SJSA1 (cell line): ENCODE measurements around the gene CACNA2D3. TPM values are rescaled to one million over a fixed set of nuclear protein-coding genes. Genes with fewer than 3 reads are reported as not detected.
A peak's percentile ranks its signal among the peaks of the same experiment; 100 is the strongest.
"Not testable (repeated sequence)": the region's sequence is repeated elsewhere in the genome, so short reads cannot be mapped to it uniquely, and the experiment has no call there.

Experiments used
- DNase-seq, 2 experiments: peaks; one replicate each; pipeline ENCODE4 v3.0.0-alpha.2; 2015 to 2020; ENCODE audit warnings: low spot score in 2 of 2, low read depth in 1 of 2
- H3K27ac ChIP-seq: fragments of 250-450 bp; sonication (Bioruptor Pico); 2 replicates; pipeline ENCODE4 v1.5.1; 2020; ENCODE audit warnings: mild to moderate bottlenecking, moderate library complexity
- H3K27me3 ChIP-seq: fragments of 250-450 bp; sonication (Bioruptor Pico); replicated peaks from 2 replicates; pipeline ENCODE4 v1.5.1; 2020; ENCODE audit warnings: mild to moderate bottlenecking, moderate library complexity
- H3K36me3 ChIP-seq: fragments of 250-450 bp; sonication (Bioruptor Pico); 2 replicates; pipeline ENCODE4 v1.5.1; 2020; ENCODE audit warnings: mild to moderate bottlenecking
- H3K4me1 ChIP-seq: fragments of 250-450 bp; sonication (Bioruptor Pico); replicated peaks from 2 replicates; pipeline ENCODE4 v1.6.1; 2021; ENCODE audit warnings: mild to moderate bottlenecking
- H3K4me3 ChIP-seq: fragments of 250-450 bp; sonication (Bioruptor Pico); 2 replicates; pipeline ENCODE4 v1.5.1; 2020; ENCODE audit warnings: mild to moderate bottlenecking
- H3K9me3 ChIP-seq: fragments of 250-450 bp; sonication (Bioruptor Pico); replicated peaks from 2 replicates; pipeline ENCODE4 v1.5.1; 2020; ENCODE audit warnings: mild to moderate bottlenecking
- total RNA-seq: library from RNA; depleted of rRNA; stranded (reverse); fragments of >200 nt; shearing (Covaris generic); gene quantifications from 2 replicates; pipeline ENCODE4 v1.2.3, GENCODE V29; 2014; rRNA removed

The CACNA2D3 gene
- not detected in 2 replicates for total RNA-seq

- DNase-seq = no peak
- Histone ChIP-seq H3K4me1 (peaks cover 4% of the 10 kb centered on the region), H3K36me3 (no peaks in the 10 kb centered on the region), H3K9me3 (no peaks in the 10 kb centered on the region), H3K4me3 (peak within 1 kb of the TSS; percentile 6; the same call in 1 of the 2 replicates), H3K27ac (no peak within 1 kb of the TSS), H3K27me3 (peaks cover 60% of the 10 kb centered on the region)
Measured at GRCh38 chr3:54122324-54123002, at the start of gene CACNA2D3. Gene CACNA2D3, plus strand, starts transcription at chr3:54122552.

- H3K27me3 ChIP-seq = no peaks in the 10 kb centered on the region
- no peaks in the 10 kb centered on the region for H3K9me3 ChIP-seq
- H3K4me1 ChIP-seq = no peaks in the 10 kb centered on the region
- no peak overlapping the region for H3K27ac ChIP-seq
- H3K36me3 ChIP-seq = no peaks in the 10 kb centered on the region
- DNase-seq = no peak
- H3K4me3 ChIP-seq = no peak overlapping the region
Measured at GRCh38 chr3:54073386-54073785, 49.0 kb upstream of the CACNA2D3 start.

GRCh38 chr3:54079314-54079713, 43.0 kb upstream of the CACNA2D3 start:
- DNase-seq = no peak
- Histone ChIP-seq H3K9me3 (no peaks in the 10 kb centered on the region), H3K4me1 (no peaks in the 10 kb centered on the region), H3K36me3 (no peaks in the 10 kb centered on the region), H3K27me3 (no peaks in the 10 kb centered on the region), H3K4me3 (no peak overlapping the region), H3K27ac (no peak overlapping the region)

- DNase-seq = no peak
- no peak overlapping the region for H3K4me3 ChIP-seq
- no peaks in the 10 kb centered on the region for H3K27me3 ChIP-seq
- no peaks in the 10 kb centered on the region for H3K36me3 ChIP-seq
- H3K9me3 ChIP-seq = no peaks in the 10 kb centered on the region
- H3K27ac ChIP-seq = no peak overlapping the region
- no peaks in the 10 kb centered on the region for H3K4me1 ChIP-seq
Measured at GRCh38 chr3:54079730-54080325, 42.5 kb upstream of the CACNA2D3 start.

GRCh38 chr3:54083921-54084320, 38.4 kb upstream of the CACNA2D3 start:
- Histone ChIP-seq H3K27ac (no peak overlapping the region), H3K4me3 (no peak overlapping the region), H3K4me1 (no peaks in the 10 kb centered on the region), H3K9me3 (no peaks in the 10 kb centered on the region), H3K27me3 (peaks cover 8% of the 10 kb centered on the region; the same call in 1 of the 2 replicates), H3K36me3 (no peaks in the 10 kb centered on the region)
- DNase-seq = no peak

GRCh38 chr3:54085936-54086335, 36.4 kb upstream of the CACNA2D3 start:
- H3K9me3 ChIP-seq = no peaks in the 10 kb centered on the region
- peaks cover 8% of the 10 kb centered on the region; the same call in 1 of the 2 replicates for H3K27me3 ChIP-seq
- no peak overlapping the region for H3K4me3 ChIP-seq
- H3K4me1 ChIP-seq = no peaks in the 10 kb centered on the region
- H3K36me3 ChIP-seq = no peaks in the 10 kb centered on the region
- H3K27ac ChIP-seq = no peak overlapping the region
- no peak for DNase-seq

- H3K27ac ChIP-seq = no peak overlapping the region
- H3K36me3 ChIP-seq = no peaks in the 10 kb centered on the region
- no peak overlapping the region for H3K4me3 ChIP-seq
- no peaks in the 10 kb centered on the region for H3K4me1 ChIP-seq
- no peak for DNase-seq
- H3K9me3 ChIP-seq = no peaks in the 10 kb centered on the region
- peaks cover 8% of the 10 kb centered on the region; the same call in 1 of the 2 replicates for H3K27me3 ChIP-seq
Measured at GRCh38 chr3:54086652-54087405, 35.5 kb upstream of the CACNA2D3 start.

- DNase-seq = no peak
- Histone ChIP-seq H3K27me3 (peaks cover 8% of the 10 kb centered on the region; the same call in 1 of the 2 replicates), H3K4me3 (no peak overlapping the region), H3K27ac (no peak overlapping the region), H3K4me1 (no peaks in the 10 kb centered on the region), H3K9me3 (no peaks in the 10 kb centered on the region), H3K36me3 (no peaks in the 10 kb centered on the region)
Measured at GRCh38 chr3:54087581-54088410, 34.6 kb upstream of the CACNA2D3 start.

GRCh38 chr3:54093491-54094248, 28.7 kb upstream of the CACNA2D3 start:
- Histone ChIP-seq H3K27me3 (no peaks in the 10 kb centered on the region), H3K36me3 (no peaks in the 10 kb centered on the region), H3K9me3 (no peaks in the 10 kb centered on the region), H3K4me1 (no peaks in the 10 kb centered on the region), H3K27ac (no peak overlapping the region), H3K4me3 (no peak overlapping the region)
- DNase-seq = no peak

GRCh38 chr3:54094926-54095325, 27.4 kb upstream of the CACNA2D3 start:
- H3K27ac ChIP-seq = no peak overlapping the region
- H3K9me3 ChIP-seq = no peaks in the 10 kb centered on the region
- no peak overlapping the region for H3K4me3 ChIP-seq
- no peaks in the 10 kb centered on the region for H3K27me3 ChIP-seq
- DNase-seq = no peak
- H3K36me3 ChIP-seq = no peaks in the 10 kb centered on the region
- no peaks in the 10 kb centered on the region for H3K4me1 ChIP-seq

GRCh38 chr3:54099381-54099780, 23.0 kb upstream of the CACNA2D3 start:
- Histone ChIP-seq H3K27me3 (no peaks in the 10 kb centered on the region), H3K9me3 (no peaks in the 10 kb centered on the region), H3K4me1 (no peaks in the 10 kb centered on the region), H3K4me3 (no peak overlapping the region), H3K27ac (no peak overlapping the region), H3K36me3 (no peaks in the 10 kb centered on the region)
- DNase-seq = no peak

- Histone ChIP-seq H3K36me3 (no peaks in the 10 kb centered on the region), H3K4me3 (no peak overlapping the region), H3K27ac (no peak overlapping the region), H3K27me3 (no peaks in the 10 kb centered on the region), H3K4me1 (no peaks in the 10 kb centered on the region), H3K9me3 (no peaks in the 10 kb centered on the region)
- no peak for DNase-seq
Measured at GRCh38 chr3:54104084-54104483, 18.3 kb upstream of the CACNA2D3 start.

- DNase-seq, H3K4me1 ChIP-seq, H3K27ac ChIP-seq, H3K9me3 ChIP-seq, H3K36me3 ChIP-seq, H3K4me3 ChIP-seq: not testable (repeated sequence)
- H3K27me3 ChIP-seq = peaks cover 12% of the 10 kb centered on the region
Measured at GRCh38 chr3:54116129-54116528, 6.2 kb upstream of the CACNA2D3 start.
